CD4-positive, alpha-beta T cell treated with Interleukin-6 for 4 hours (primary cell): ENCODE results near the gene TBX4.

Source experiments
- DNase-seq: peaks from one replicate; pipeline ENCODE4 v3.0.0-alpha.2; 2020; ENCODE audit warnings: mixed read lengths

TBX4 gene

DNA sequence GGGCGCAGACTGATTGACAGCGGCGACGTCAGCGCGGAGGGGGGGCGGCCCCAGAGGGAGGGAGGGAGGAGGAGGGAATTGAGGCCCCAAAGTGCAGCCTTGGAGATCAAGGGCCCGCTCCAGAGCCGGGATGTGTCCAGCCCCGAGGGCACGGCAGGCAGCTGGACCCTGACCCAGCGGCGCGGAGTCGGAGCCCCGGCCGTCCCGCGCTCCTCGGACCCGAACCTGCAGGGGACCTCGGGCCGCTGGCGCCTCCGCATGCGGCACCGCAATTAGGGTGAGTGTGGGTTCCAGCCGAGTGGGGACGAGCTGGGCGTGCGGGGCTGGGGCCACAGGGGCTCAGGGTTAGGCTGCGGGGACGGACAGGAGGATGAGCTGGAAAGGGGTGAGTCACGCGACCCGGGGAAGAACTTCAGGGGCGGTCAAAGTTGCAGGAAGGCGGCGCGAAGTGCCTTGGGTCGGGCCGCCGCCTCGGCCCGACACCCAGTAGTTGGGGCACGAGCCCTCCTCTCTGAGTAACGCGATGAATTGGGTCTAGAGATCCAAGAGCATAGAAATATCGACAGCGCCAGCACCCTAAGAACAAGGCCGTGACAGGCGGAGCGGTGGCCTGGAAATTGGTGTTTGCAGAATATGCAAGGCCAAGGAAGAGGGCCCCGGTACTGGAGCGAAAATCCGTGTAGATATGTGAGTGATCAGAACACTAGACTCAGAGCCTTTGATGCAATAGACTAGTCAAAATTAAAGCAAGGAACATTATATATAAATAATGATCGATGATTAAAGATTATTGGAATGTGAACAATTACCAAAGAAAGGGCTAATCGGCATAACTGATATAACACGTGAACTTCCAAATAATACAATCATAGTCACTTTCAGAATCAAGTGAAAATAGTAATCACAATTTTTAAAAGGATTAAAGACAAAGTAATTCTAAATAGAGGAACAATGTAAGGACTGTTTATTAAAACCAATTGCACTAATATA, at the start of gene TBX4:
TSS of gene TBX4 (plus strand) at position 122 of the 990 bp plus-strand sequence. CDS start 4,069 bp downstream, outside the sequence.
- no peak for DNase-seq

DNA sequence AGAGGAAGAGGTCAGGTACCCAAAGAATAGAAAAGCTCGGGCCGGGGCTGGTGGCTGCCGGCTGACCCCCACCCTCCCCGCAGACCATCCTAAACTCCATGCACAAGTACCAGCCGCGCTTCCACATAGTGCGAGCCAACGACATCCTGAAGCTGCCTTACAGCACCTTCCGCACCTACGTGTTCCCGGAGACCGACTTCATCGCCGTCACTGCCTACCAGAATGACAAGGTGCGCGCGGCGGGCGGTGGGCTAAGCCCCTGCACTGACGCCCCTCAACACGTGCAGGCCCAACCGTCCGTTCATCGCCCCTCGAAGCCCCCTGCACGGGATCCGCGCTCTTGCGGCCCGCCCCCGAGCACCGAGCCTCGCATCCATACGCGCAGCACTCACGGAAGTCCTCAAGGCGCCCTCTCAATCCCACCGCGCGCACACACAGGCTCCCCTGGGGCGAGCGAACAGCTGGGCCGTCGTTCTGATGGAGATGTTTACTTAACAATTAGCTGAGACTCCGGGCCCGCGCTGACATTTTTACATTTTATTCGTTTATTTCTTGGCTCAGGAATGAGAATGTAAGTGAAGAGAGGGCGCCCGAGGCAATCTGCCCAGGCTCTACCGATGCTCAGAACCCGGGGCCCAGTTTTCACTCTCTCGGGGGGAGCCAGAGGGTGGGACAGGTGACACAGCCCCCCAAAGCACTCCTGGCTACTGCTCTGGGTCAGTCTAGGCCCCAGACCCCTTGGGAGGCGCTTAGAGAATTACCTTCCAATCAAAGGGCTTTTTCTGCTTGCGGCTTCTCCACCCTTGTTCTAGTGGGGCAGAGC, 49.0 kb upstream of the TBX4 start:
- DNase-seq, result no peak

DNA sequence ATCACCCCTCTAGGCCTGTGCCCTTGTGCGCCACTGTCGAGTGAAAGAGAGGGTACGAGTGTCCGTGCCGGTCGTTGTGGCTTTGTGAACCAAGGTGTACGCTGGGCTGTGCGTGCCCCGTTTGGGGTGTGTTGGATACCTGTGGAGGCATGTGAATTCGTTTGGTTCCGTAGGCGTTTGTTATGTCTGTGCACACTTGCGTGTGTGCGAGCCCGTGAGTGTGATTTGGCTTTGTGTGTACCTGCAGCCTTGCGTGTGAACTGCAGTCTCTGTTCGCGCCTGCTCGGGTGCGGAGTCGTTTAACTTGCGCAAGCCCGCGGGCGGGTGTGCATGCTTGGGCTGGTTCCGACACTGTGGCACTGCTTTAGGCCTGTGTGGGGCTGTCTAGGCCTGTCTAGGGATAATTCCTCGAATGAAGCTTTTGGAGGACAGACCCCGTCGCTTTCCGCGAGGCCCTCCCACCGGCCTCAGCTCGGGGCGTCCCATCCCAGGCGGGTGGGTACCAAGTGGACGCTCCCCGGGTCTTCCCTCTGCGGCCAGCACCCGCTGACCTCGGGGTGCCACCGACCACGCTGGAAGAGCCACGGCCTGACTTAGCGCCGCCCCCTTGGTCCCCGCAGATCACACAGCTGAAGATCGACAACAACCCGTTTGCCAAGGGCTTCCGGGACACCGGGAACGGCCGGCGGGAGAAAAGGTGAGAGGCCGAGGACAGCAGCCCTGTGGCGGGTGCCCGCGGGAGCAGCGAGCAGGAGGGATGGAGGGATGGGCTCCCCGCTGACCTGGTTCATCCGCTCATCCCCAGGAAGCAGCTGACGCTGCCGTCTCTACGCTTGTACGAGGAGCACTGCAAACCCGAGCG, 48.2 kb upstream of the TBX4 start:
- no peak for DNase-seq

GRCh38 chr17:61404663-61404912, 47.6 kb upstream of the TBX4 start:
- DNase-seq, result no peak

DNA sequence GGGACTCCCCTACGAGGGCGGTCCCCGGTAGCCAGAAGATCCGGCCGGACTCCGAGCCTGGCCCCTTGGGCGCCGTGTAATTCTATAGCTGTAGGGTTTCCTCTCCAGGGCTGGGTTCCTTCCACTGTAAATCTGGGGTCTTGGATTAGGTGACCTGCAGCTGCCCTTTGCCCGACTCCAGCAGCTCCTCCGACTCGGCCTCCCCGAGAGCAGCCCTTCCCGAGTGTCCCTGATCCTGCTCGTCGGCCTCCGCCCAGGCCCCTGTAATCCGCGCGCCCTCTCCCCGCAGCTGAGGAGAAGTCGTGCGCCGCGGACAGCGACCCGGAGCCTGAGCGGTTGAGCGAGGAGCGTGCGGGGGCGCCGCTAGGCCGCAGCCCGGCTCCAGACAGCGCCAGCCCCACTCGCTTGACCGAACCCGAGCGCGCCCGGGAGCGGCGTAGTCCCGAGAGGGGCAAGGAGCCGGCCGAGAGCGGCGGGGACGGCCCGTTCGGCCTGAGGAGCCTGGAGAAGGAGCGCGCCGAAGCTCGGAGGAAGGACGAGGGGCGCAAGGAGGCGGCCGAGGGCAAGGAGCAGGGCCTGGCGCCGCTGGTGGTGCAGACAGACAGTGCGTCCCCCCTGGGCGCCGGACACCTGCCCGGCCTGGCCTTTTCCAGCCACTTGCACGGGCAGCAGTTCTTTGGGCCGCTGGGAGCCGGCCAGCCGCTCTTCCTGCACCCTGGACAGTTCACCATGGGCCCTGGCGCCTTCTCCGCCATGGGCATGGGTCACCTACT, 47.1 kb upstream of the TBX4 start:
- no peak for DNase-seq

- no peak for DNase-seq
Observed at GRCh38 chr17:61405686-61406536, 46.3 kb upstream of the TBX4 start.

GRCh38 chr17:61406537-61406845, 45.7 kb upstream of the TBX4 start:
- no peak for DNase-seq

DNA sequence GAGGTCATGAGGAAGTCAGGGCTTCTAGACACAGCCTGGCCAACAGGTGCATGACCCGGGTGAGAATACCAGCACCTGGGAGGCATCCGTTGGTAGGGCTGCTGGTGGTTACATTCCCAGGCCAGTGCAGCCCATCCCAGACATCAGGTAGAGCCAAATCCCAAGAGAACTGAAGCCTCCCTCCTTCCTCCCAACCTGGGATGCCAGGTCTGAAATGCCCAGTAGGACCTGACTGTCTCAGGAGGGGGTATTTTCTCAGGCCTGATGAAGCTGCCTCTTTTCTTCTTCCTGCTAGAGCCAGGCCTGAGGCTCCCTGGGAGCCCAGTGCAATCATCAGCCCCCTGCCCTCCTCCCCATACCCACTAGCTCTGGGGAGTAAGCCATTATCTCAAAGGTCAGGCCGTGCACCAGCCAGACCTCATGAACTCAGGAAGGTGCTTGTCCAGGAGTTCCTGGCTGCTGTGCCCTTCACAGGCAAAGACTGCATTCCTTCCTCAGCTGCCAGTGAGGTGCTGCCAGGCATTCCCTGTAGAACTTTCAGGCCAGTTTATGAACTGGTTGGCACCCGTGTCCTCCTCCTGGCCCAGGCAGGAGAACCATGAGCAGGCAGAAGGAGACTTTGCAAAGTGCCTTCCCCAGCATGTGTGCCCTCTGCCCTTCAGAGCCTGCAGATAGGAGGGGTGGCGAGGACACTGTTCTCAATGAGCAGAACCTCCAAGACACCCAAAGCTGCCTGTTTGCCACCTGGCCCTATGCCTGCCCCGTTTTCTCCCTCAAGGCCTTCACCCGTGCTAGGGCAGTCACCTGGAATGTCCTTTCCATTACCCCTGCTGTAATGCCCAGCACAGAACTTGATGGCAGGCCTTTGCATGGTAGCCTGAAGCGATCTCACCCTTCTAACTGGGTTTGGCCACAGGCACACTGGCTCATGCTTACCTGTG, 45.0 kb upstream of the TBX4 start:
- no peak for DNase-seq

DNA sequence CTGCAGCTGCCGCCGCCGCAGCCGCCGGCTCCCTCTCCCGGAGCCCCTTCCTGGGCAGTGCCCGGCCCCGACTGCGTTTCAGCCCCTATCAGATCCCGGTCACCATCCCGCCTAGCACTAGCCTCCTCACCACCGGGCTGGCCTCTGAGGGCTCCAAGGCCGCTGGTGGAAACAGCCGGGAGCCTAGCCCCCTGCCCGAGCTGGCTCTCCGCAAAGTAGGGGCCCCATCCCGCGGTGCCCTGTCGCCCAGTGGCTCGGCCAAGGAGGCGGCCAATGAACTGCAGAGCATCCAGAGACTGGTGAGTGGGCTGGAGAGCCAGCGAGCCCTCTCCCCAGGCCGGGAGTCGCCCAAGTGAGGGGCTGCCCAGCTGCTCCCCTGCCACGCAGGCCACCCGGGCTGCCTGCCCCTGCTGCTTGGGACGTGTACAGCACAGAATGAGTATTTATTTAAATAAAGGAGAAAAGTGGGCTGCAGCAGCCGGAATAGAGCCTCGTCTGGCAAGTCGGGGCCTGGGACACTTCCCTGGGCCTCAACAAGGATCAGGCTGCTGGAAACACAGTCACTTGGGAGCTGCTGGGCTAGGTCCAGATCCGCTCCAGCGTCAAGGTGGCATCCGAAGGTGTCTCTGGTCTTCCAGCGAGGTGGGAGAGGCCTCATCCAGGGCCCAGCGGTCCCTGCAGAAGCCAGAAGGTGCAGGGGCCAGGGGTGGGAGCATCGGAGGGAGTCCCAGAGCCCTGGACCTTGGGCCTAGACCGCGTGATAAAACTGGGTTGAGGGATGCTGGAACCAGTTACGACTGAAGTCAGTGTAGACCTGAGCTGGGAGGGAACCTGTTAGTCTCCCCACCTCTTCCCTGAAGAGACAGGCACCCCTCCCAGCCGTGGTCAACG, 43.8 kb upstream of the TBX4 start:
- no peak for DNase-seq

GRCh38 chr17:61409301-61410112, 42.7 kb upstream of the TBX4 start:
- peak; percentile 49 for DNase-seq

DNA sequence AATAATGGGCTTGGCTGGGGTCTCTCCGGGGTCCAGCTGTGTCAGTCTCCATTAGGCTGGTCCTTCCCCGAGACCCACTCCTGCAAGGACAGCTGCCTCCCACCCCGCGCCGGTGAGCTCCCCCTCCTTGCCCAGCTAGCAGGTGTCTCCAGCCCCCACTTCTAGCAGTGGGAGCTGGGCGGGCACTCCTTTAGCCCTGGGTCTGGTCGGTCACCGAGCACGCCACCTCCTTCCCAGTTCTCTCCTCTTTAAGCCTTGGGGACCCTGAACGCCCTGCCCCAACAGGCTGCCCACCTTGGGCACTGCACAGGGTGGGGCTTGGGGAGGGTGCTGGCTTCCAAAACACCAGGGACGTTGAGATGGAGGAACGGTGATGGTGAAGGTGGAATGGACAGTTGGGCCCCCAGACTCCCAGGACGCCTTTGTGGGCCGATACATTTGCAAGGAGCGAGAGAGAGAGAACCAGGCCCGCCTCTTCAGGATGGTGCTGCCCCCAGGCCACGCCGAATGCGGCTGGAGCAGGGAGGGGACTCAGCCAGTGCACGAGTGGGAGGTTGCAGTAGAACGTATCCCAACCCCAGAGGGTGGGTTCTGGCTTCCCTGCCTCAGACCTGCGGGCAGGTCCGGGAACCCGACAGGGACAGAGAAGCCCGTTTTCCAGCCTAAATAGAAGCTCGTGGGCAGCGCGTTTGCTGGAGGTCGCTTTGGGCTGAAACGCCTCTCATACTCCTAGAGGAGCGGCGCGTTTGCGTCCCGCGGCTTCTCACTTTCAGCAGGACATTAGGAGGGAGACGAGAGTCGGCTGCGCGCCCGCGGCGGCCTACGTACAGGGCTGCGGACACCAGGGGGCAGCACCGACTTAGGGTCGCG, 41.8 kb upstream of the TBX4 start:
- peak; percentile 80 for DNase-seq

DNA sequence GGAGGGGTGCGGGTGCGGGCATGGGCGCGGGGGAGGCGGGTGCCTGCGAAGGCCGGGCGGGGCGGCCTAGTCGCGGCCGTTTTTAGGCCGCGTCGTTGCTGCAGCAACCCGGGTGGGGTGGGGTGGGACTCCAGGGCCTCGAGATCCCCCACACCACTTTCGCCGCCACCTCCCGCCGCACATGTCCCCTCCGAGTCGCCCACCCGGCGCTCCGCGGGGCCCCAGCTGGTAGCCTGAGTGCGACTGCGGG, 41.3 kb upstream of the TBX4 start:
- no peak for DNase-seq

DNA sequence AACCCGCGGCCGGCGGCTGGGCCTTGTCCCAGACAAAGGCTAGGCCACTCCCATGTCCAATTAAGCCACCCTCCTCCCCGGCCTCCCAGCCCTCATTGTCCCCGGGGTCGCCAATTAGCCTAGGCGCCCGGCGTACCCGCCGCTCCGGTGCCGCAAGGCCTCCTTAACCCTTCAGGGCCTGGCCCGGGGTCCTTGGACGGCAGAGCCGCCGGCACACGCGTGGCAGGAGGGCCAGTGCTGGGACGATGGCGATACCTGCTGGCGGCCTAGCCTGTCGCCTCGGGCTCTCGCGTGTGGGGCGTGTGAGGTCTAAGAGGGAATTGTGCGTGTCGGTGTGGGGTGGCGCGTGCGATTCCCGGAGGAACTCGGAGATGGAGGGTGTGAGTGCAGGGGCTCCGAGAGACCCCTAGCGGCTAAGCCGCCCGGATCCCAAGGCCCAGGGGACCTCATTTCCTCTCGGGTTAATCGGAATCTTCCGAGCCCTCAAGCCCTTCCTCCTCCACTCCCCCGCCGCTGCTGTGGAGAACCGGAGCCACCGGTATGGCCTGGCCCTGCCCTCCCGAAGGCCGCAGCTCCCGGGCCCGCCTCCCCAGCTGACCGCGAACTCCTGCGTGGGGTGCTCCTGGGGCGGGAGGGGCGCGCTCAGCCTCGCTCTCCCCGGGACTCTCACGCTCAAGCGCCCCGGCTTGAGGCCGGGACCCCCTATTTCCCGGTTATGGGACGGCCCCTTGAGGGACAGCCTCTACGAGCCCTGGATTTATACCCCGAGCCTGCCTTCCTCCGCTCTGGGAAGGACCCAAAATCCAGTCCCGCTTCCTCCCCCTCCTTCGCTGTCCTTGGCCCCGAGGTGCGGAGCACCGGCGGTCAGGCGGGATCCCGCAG, 40.7 kb upstream of the TBX4 start:
- DNase-seq, result peak; percentile 39

- peak; percentile 80 for DNase-seq
Observed at GRCh38 chr17:61412143-61412859, 39.9 kb upstream of the TBX4 start.

DNA sequence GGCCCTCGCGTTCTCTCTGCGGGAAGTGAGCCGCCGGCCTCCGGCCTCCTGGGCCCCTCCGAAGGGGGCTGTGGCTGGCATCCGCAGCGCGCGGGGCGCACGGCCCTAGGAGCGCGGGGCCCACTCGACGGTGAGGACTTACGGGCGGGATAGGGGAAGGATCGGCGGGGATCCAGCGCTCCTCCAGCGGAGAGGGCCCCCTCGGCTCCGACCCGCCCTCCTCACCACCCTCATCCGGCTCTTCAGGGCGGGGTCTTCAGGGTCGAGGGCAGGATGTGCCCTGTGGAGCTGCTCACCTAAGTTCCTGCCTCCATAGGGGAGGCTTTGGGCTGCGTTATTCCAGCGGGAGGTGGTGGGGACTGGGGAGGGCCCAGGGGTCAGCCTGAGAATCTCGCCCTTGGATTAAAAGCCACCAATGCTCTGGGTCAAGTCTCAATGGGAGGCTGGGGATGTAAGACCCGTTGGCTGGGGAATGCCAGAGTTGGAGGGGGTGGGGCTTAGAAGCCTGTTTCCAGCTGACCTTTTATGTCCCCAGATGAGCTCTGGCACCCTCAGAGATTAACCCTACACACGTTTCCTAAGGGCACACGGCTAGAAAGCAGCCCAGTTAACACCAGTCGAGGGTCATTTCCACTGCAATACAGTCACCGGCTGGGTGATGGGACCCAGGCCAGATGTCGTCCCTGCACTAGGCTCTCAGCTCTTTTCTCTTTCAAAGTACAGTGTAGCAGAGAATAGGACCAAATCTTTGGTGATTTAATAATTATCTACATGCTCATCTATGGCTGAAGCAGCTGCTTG, 39.2 kb upstream of the TBX4 start:
- no peak for DNase-seq
